ENCODE results near the gene SOAT1.
A peak's percentile ranks its signal among the peaks of the same experiment; 100 is the strongest.
"Not testable (repeated sequence)": the region's sequence is repeated elsewhere in the genome, so short reads cannot be mapped to it uniquely, and the experiment has no call there.

SOAT1 gene

DNA sequence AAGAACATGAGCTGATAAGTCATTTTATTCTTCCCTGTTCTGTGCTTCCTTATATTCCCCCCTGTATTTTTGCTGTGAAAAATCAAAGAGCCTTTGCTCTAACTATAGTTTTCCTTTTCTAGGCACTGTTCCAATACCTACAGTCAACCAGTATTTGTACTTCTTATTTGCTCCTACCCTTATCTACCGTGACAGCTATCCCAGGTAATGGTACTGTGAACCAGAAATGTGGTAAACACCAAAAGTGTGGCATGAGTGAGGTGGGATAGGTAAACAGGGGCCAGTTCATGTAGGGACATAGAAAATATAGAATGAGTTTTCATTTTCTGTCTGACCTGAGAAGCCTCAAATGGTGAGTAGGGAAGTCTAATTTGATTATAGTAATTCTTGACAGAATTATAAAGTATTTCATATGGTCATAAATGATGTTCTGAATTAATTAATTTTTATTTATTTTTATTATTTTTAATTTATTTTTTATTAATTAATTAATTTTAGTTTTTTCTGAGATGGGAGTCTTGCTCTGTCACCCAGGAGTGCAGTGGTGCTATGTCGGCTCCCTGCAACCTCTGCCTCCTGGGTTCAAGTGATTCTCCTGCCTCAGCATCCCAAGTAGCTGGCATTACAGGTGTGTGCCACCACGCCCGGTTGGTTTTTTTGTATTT, 49.3 kb downstream of the SOAT1 start:
- DNase-seq (ENCODE audit: low read depth, low spot score), result no peak
- no peak overlapping the region for H3K27ac ChIP-seq

DNA sequence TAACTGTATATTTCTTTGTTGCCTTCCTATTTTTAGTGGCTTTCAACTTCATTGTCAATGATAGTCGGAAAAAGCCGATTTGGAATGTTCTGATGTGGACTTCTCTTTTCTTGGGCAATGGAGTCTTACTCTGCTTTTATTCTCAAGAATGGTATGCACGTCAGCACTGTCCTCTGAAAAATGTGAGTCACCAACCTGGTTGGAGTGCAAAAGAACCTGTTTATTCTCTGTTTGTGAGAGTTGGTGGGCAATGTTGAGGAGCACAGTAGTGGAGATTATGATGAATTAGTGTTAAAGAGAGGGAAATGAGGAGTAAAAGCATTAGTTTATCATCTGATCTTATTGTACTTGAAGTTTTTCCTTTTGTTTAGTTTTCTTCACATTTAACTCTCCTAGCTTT, 57.7 kb downstream of the SOAT1 start:
- no peak for DNase-seq (ENCODE audit: low read depth, low spot score)
- no peak overlapping the region for H3K27ac ChIP-seq

DNA sequence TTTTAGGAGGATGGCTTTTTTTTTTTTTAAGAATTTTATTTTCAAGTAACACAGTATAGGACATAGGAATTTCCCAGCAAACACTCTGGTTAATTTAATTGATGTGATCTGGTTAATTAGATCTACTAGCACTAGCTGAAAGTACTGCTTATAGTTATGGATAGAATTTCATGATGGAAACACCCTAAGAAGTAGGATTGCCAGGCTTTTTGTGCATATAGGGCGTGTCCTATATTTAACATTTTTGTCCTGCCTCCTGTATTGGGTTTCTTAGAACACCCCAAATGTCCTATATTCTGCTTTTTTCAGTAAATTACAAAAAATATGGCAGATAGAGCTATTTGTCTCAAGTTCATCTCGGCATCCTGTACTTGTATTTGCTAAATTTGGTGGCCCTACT, 58.6 kb downstream of the SOAT1 start:
- DNase-seq (ENCODE audit: low read depth, low spot score), result no peak
- no peak overlapping the region for H3K27ac ChIP-seq

DNA sequence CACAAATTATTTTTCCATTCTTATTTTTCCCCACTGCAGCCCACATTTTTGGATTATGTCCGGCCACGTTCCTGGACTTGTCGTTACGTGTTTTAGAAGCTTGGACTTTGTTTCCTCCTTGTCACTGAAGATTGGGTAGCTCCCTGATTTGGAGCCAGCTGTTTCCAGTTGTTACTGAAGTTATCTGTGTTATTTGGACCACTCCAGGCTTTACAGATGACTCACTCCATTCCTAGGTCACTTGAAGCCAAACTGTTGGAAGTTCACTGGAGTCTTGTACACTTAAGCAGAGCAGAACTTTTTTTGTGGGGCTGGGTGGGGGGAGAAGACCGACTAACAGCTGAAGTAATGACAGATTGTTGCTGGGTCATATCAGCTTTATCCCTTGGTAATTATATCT, 59.9 kb downstream of the SOAT1 start:
- no peak overlapping the region for H3K27ac ChIP-seq
- no peak for DNase-seq (ENCODE audit: low read depth, low spot score)

DNA sequence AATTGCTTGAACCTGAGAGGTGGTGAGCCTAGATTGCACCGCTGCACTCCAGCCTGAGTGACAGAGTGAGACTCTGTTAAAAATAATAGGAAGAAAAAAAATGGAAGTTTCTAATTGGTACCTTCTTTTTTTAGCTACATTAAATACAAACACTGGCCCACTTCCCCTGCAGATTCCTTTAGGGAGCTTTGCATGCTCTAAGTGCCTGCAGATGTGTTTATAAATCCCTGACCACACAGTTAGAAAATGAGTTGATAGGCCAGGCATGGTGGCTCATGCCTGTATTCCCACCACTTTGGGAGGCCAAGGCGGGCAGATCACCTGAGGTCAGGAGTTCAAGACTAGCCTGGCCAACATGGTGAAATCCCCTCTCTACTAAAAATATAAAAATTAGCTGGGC, 68.0 kb downstream of the SOAT1 start:
- not testable (repeated sequence) for H3K27ac ChIP-seq; DNase-seq (ENCODE audit: low read depth, low spot score)

DNA sequence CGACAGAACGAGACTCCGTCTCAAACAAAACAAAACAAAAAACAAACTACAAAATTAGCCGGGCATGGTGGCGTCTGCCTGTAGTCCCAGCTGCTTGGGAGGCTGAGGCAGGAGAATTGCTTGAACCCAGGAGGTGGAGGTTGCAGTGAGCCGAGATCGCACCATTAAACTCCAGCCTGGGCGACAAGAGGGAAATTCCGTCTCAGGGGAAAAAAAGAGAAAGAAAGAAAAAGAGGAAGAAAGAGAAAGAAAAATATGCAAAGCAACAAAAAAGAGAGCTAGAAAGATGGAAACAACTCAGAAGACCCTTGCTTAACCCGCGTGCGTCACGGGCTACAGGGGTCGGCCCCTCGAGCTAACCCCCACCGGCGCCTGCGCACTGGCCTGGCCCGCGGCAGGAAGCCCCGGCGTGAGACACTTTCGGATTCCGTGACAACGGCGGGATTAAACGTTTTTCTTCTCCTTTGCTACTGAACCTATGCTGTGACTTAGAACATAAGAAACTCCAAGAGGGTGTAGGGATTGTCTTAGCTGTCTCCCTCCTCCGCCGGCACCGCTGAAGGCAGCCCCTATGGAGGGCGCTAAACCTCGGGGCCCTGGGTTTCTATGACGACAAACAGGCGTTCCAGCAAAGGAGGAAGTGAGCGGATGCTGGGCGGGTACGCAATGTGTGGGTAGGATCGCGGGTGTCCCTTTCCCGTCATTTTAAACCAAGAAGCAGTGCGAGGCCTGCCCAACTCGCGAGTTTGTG, 71.9 kb downstream of the SOAT1 start, which contains the start of gene AXDND1:
AXDND1 (plus strand) TSS at position 630 of the 751 bp plus-strand sequence. CDS start 539 bp downstream, outside the sequence.
- DNase-seq (ENCODE audit: low read depth, low spot score), result peak; percentile 6
- H3K27ac ChIP-seq, result peak within 1 kb of the TSS; percentile 80

DNA sequence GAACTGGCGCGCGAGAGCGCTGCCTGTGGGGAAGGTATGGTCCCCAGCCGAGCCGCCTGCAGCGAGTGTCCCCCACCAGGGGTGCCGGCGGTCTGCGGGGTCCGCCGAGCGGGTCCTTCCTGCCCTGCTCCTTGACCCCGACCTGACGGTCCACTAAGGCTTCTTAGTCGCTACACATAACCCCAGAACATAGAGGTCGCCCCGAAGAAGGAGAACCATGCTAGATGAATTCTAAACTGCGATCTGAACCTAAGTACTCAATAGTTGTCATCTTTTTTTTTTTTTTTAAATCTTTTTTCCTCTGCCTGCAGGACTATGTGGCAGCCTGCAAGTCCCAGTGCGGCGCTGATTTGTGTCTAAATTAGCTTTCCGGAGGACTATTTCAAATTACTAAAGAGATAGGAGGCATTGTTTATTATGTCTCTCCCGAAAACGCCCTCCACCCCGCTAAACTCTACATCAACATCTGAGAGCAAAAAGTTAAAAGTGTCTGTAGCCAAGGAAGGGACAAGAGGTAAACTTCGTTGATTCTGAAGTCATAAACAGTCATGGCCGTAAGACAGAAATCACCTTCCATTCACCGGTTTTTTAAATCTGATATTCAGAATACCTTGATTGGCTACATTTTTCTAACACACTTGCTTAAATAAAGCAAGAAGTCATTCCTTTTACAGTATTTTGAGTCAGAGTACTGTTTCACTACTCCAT, 72.7 kb downstream of the SOAT1 start:
- peak overlapping the region; percentile 80 for H3K27ac ChIP-seq
- DNase-seq (ENCODE audit: low read depth, low spot score), result no peak

DNA sequence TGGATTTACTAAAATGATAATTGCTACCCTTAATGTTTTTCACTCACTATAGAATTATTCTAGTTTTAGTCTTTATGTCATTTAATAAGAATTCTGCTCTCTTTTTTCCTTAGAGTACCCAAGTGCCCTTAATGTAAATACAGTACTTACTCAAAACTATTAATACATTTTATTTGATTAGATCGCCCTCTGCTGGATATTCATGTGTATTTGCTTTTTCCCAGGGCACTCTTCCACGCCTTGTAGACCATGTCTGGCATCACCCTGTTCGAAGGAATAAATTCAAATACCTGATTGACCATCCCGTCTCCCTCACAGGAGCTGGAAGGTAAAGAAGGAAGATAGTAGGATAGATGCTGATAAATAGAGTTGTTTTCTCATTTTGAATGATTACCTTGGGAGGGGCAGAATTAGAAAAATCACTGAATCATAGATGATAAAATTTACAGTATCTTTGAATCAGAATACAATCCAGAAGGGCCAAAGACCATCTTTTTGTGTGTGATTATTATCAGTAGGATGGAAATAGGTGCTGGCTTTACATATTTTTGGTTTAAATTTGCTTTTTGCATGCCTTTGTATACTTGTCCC, 76.2 kb downstream of the SOAT1 start:
- H3K27ac ChIP-seq, result no peak overlapping the region
- DNase-seq (ENCODE audit: low read depth, low spot score), result no peak

DNA sequence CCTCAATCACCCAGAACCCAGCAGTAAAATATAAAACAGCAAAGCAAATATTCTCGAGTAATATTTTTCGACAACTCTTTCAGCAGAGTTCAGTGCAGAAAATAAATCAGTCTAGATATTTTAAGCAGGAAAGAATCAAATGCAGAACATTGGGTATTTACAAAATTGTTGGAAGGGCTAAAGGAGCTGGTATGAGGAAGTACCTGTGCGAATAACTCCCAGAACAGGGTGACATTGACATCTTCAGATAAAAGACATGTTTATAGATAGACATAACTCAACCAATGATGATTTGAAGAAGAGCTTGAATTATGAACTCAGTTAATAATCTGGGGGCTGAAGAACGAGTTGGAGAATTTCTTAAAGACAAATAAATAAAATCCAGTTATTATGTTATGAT, 78.6 kb downstream of the SOAT1 start:
- no peak for DNase-seq (ENCODE audit: low read depth, low spot score)
- no peak overlapping the region for H3K27ac ChIP-seq

DNA sequence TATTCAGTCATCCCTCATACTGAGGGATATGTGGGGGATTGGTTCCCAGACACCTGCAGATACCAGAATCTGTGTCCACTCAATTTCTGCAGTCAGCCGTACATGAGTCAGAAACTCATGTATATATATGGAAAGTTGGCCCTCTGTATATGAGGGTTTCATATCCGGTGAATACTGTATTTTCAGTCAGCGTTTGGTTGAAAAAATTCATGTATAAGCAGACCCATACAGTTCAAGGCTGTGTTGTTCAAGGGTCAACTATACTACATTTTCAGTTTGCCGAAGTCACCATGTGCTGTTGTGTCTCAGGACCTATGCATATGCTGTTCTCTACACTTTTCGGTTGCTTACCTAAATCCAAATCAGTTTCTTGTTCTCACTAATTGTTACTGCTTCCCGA, 82.6 kb downstream of the SOAT1 start:
- DNase-seq (ENCODE audit: low read depth, low spot score), result no peak
- no peak overlapping the region for H3K27ac ChIP-seq

DNA sequence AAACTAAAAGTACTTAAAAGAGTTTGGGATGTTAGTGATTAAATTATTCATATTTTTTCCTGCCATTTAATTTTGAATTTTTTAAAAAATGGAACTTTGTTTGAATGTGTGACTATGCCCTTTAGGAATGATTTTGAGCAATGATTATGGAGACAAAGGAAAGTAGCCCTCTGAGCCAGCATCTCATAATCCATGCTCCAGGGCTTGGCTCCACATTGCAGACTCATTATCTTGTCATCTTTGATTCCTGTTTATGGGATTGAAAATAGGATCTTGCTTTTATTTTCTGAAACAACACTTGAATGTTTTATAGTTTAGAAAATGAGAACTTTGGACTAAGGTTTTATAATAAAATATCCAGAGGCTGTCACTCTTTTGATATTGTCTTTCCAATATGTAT, 86.7 kb downstream of the SOAT1 start:
- no peak for DNase-seq (ENCODE audit: low read depth, low spot score)
- H3K27ac ChIP-seq, result no peak overlapping the region

DNA sequence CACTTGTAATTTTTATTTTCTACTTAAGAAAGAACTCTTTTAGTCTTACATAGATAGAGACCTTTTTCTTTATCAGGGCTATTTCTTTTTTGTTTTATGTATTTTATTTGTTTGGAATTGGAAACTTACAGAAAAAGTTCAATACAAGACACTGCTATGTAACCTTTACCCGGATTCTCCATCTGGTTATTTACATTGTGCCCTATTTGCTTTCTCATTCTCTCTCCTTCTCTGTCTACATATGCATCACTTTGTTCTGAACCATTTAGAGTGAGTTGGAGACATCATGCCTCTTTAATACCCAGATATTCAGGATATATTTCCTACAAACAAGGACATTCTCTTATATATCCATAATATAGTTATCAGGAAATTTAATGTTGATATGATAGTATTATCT, 90.4 kb downstream of the SOAT1 start:
- DNase-seq (ENCODE audit: low read depth, low spot score), result no peak
- no peak overlapping the region for H3K27ac ChIP-seq

DNA sequence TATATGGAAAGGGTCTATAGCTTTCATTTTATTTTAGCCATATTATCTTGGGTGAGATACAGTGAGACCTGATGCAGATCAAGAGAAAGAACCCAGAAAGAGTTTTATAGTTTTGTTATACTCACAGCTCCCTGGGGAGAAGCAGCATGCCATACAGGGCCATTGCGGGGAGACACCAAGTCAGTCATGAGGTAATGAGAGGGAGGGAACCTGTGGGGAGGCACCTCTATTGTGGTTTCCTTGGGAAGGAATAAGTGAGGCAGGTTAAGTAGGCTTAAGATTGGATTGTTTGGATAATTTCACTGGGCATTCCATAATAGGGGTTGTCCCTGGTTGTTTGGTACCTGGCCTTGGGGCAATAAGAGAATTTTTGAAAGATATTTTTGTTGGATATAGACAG, 91.9 kb downstream of the SOAT1 start:
- no peak overlapping the region for H3K27ac ChIP-seq

DNA sequence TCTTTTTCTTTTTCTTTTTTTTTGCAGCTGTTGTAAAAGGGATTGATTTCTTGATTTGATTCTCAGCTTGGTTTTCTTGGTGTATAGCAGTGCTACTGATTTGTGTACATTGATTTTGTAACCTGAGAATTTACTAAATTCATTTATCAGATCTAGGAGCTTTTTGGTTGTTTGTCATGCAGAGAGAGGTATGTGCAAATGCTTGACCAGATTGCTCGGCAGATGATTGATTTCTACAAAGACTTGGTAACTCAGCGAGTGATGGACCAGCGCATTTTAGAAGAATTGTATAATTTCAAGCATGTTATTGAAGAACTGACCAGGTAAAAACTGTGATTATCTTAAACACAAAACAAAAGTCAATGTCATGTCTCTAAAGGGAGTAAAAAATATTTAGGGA, 100.1 kb downstream of the SOAT1 start:
- no peak for DNase-seq (ENCODE audit: low read depth, low spot score)
- no peak overlapping the region for H3K27ac ChIP-seq

More for the DNA sequence above, 91.9 kb downstream of the SOAT1 start:
- DNase-seq (ENCODE audit: low read depth, low spot score), result no peak

DNA sequence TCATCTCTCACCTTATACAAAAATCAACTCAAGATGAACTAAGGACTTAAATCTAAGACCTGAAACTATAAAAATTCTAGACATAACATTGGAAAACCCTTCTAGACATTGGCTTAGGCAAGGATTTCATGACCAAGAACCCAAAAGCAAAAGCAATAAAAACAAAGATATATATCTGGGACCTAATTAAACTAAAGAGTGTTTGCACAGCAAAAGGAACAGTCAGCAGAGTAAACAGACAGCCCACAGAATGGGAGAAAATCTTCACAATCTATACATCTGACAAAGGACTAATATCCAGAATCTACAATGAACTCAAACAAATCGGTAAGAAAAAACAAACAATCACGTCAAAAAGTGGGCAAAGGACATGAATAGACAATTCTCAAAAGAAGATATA, 105.8 kb downstream of the SOAT1 start:
- not testable (repeated sequence) for DNase-seq (ENCODE audit: low read depth, low spot score); H3K27ac ChIP-seq
